ENCODE data around the gene EIF2D.

DNA sequence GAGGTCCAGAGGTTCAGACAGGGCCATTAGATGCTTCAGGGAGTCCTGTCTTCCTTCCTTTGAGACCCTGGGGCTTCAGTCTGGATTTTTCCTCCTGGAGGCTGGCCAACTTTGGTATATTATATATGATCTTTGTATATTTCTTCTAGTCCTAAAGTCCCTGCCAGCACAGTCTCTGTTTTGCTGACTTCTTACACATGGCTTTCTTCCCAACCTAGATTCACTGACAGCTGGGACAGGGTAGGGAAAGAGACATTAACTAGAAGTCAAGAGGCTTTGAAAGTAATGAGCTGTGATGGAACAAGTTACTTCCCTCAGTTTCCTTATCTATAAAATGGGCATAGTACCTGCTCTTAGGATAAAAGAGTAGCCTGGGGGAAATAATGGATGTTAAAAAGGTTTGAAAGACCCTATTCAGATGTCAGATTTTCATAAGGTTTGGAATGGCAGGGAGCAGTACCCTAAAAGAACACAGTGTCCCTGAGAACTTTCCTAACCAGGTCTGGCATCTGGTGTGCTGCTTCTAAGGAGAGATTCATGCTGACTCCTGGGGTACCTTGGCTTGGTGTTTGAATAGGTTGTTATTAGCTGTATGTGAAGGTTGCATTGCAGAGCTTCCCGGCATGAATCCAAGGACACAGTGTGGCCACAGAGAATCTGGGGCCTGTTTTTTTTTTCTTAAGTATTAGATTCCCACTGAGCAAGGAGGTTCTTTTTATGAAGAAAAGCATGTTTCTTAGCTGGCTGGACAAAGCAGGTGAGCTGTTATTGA is 57.4 kb downstream of the EIF2D start:
- TF ChIP-seq, protein P1, sequence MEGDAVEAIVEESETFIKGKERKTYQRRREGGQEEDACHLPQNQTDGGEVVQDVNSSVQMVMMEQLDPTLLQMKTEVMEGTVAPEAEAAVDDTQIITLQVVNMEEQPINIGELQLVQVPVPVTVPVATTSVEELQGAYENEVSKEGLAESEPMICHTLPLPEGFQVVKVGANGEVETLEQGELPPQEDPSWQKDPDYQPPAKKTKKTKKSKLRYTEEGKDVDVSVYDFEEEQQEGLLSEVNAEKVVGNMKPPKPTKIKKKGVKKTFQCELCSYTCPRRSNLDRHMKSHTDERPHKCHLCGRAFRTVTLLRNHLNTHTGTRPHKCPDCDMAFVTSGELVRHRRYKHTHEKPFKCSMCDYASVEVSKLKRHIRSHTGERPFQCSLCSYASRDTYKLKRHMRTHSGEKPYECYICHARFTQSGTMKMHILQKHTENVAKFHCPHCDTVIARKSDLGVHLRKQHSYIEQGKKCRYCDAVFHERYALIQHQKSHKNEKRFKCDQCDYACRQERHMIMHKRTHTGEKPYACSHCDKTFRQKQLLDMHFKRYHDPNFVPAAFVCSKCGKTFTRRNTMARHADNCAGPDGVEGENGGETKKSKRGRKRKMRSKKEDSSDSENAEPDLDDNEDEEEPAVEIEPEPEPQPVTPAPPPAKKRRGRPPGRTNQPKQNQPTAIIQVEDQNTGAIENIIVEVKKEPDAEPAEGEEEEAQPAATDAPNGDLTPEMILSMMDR (IDR thresholded peaks at IDR 0.05; ENCODE audit: control extremely low read depth in 1 of 3, insufficient read depth in 1 of 3, low read depth in 1 of 3, low read length in 3 of 3) = no peak
- TF ChIP-seq GABPA (IDR thresholded peaks at IDR 0.05; ENCODE audit: borderline replicate concordance, insufficient read depth, low read length) (no peak), PHF8 (conservative IDR thresholded peaks at IDR 0.05; ENCODE audit: low read depth, low read length) (no peak), EZH2 (IDR thresholded peaks at IDR 0.05; ENCODE audit: low read depth, low read length, severe bottlenecking) (no peak), ZNF274 (IDR thresholded peaks at IDR 0.05; ENCODE audit: borderline replicate concordance, extremely low read depth, low read length) (no peak), CREB1 (IDR thresholded peaks at IDR 0.05) (no peak), POLR2AphosphoS5 (IDR thresholded peaks at IDR 0.05; ENCODE audit: low read depth, low read length) (no peak), FOSL1 (IDR thresholded peaks at IDR 0.05; ENCODE audit: insufficient read depth, low read depth, low read length) (no peak)

Measured in H1 (cell line).